Measurements from ENCODE around the gene SDK2.

SDK2 gene

GRCh38 chr17:73301369-73301768, 342.9 kb downstream of the SDK2 start:
- no peaks in the 10 kb centered on the region for H3K9me3 Mint-ChIP-seq
- H3K4me3 Mint-ChIP-seq, result no peak overlapping the region
- no peaks in the 10 kb centered on the region for H3K36me3 Mint-ChIP-seq (ENCODE audit: insufficient read depth)
- peaks cover 0 to 11% of the 10 kb centered on the region in 2 donors for H3K27me3 Mint-ChIP-seq
- ATAC-seq (replicated peaks) (no peak), DNase-seq (no peak)
- no peak overlapping the region for H3K27ac Mint-ChIP-seq
- H3K4me1 Mint-ChIP-seq (ENCODE audit: low read depth in 2 of 2), result peaks cover 0 to 4% of the 10 kb centered on the region in 2 donors

GRCh38 chr17:73300392-73300791, 343.9 kb downstream of the SDK2 start:
- ATAC-seq (replicated peaks) (no peak), DNase-seq (no peak)
- Mint-ChIP-seq H3K4me3 (no peak overlapping the region), H3K27ac (no peak overlapping the region), H3K4me1 (ENCODE audit: low read depth in 2 of 2) (peaks cover 0 to 4% of the 10 kb centered on the region in 2 donors), H3K27me3 (peaks cover 0 to 11% of the 10 kb centered on the region in 2 donors), H3K36me3 (ENCODE audit: insufficient read depth) (no peaks in the 10 kb centered on the region), H3K9me3 (no peaks in the 10 kb centered on the region)

DNA sequence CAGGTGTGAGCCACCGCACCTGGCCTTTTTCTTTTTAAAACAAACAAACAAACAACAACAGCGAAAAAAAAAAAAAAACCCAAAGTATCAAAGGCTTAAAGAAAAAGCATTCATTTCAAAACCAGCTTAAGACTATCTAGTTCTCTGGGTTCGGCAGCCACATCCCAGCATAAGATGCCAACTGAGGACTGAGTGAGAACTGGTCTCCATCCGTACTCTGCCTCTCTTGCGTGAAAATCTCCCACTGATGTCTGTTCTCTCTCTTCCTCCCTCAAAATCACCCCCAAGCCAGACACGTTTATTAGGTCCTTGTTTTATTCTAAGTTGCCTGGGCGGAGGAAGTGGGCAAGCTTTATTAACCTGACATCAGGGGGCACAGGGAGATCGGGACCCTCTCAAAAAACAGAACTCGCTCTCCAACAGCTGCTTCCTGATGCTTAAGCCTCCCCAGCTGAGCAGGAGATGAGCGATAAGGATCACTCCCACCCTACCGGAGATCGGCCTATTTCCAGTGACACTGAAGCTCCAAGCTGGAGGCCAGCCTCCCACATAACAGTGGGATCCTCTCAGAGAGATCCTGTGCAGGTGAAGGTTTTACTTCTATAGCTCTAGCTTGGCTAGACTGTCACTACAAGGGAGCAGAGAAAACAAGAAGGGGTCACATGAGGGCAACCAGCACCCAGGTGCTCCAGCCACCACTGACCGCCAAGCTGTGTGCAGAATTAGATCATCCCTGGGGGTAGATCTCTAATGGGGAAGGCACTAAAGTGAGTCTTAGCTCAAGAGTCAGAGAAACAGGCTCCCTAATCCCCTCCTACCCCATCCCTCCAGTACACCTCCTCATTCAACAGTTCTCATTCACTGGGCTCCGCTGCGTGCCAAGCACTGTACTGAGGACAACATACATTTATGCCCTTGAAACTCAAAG, 346.0 kb downstream of the SDK2 start:
- ATAC-seq (replicated peaks) (no peak), DNase-seq (no peak)
- H3K4me1 Mint-ChIP-seq (ENCODE audit: low read depth in 2 of 2), result no peaks in the 10 kb centered on the region
- no peak overlapping the region for H3K27ac Mint-ChIP-seq
- H3K4me3 Mint-ChIP-seq, result no peak overlapping the region
- no peaks in the 10 kb centered on the region for H3K36me3 Mint-ChIP-seq (ENCODE audit: insufficient read depth)
- no peaks in the 10 kb centered on the region for H3K9me3 Mint-ChIP-seq
- H3K27me3 Mint-ChIP-seq, result no peaks in the 10 kb centered on the region

DNA sequence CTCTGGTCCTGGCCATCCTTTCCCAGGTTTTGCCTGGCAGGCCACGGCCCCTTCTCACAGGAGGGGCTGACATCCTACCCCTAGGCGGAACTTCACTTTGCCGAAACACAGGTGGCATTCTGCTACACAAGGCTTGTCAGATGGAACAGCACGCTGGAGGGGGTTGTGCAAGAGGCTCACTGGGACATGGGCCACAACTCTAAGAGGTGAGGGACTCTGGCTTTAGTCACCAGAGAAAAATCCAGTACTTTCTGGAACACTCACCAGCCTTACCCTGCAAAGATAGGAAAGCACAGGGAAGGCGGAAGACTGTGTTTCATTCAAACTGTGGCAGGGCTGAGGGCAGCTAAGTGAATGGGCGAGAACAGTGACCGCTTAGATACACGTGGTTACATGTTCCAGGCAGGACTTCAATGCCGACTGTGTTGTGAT, 350.7 kb downstream of the SDK2 start:
- DNase-seq (no peak), ATAC-seq (replicated peaks) (no peak)
- H3K4me1 Mint-ChIP-seq (ENCODE audit: low read depth in 2 of 2), result peaks cover 14 to 17% of the 10 kb centered on the region in 2 donors
- no peaks in the 10 kb centered on the region for H3K36me3 Mint-ChIP-seq (ENCODE audit: insufficient read depth)
- H3K27ac Mint-ChIP-seq, result no peak overlapping the region
- peaks cover 0 to 14% of the 10 kb centered on the region in 2 donors for H3K27me3 Mint-ChIP-seq
- H3K9me3 Mint-ChIP-seq, result no peaks in the 10 kb centered on the region
- no peak overlapping the region for H3K4me3 Mint-ChIP-seq

- DNase-seq (no peak), ATAC-seq (replicated peaks) (no peak)
- no peak overlapping the region for H3K4me3 Mint-ChIP-seq
- H3K9me3 Mint-ChIP-seq, result no peaks in the 10 kb centered on the region
- H3K27me3 Mint-ChIP-seq, result peaks cover 0 to 17% of the 10 kb centered on the region in 2 donors
- H3K36me3 Mint-ChIP-seq (ENCODE audit: insufficient read depth), result no peaks in the 10 kb centered on the region
- no peak overlapping the region for H3K27ac Mint-ChIP-seq
- H3K4me1 Mint-ChIP-seq (ENCODE audit: low read depth in 2 of 2), result peaks cover 14 to 17% of the 10 kb centered on the region in 2 donors
Observed at GRCh38 chr17:73293031-73293430, 351.2 kb downstream of the SDK2 start.

- H3K4me3 Mint-ChIP-seq, result no peak overlapping the region
- peaks cover 14 to 17% of the 10 kb centered on the region in 2 donors for H3K4me1 Mint-ChIP-seq (ENCODE audit: low read depth in 2 of 2)
- peaks cover 0 to 20% of the 10 kb centered on the region in 2 donors for H3K27me3 Mint-ChIP-seq
Observed at GRCh38 chr17:73292031-73292531, 352.2 kb downstream of the SDK2 start.

DNA sequence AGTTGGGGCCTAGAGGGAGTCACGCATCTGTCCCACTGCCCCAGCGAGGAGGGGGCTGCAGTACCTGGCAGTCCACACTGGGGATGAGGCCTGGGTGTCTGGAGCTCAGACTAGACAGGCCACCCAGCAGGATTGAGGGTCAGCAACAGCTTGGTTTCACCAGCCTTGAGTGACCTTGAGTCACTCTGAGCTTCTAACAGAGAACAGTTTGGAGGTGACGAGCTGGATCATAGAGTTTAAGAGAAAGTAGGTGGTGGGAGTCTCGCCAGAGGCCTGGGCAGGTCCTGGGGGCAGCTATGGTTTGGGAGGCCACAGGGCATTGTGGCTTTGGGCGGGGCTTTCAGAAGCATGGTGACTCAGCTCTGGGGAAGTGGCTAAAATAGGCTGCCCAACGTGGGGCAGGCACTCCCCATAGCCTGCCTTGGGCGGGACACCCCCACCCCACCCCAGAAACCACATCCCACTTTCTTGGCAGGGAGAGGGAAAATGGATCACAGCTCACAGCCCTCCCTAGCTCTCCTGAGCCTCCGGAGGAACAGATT, 352.9 kb downstream of the SDK2 start:
- Mint-ChIP-seq H3K9me3 (no peaks in the 10 kb centered on the region), H3K4me1 (ENCODE audit: low read depth in 2 of 2) (peaks cover 14 to 17% of the 10 kb centered on the region in 2 donors), H3K27me3 (peaks cover 2 to 27% of the 10 kb centered on the region in 2 donors), H3K27ac (peak overlapping the region; percentile 32 to 79), H3K4me3 (peak overlapping the region in 1 of 2 donors; percentile 51), H3K36me3 (ENCODE audit: insufficient read depth) (no peaks in the 10 kb centered on the region)
- ATAC-seq (replicated peaks) (peak; percentile 26), DNase-seq (no peak)

More at GRCh38 chr17:73292031-73292531, 352.2 kb downstream of the SDK2 start:
- H3K9me3 Mint-ChIP-seq, result no peaks in the 10 kb centered on the region
- H3K27ac Mint-ChIP-seq, result peak overlapping the region in 1 of 2 donors; percentile 33
- no peak for DNase-seq
- ATAC-seq (replicated peaks), result no peak
- no peaks in the 10 kb centered on the region for H3K36me3 Mint-ChIP-seq (ENCODE audit: insufficient read depth)

GRCh38 chr17:73290399-73291259, 353.6 kb downstream of the SDK2 start:
- Mint-ChIP-seq H3K9me3 (no peaks in the 10 kb centered on the region), H3K36me3 (ENCODE audit: insufficient read depth) (no peaks in the 10 kb centered on the region), H3K4me3 (peak overlapping the region in 1 of 2 donors; percentile 51), H3K27me3 (peaks cover 4 to 28% of the 10 kb centered on the region in 2 donors), H3K27ac (peak overlapping the region; percentile 32 to 79), H3K4me1 (ENCODE audit: low read depth in 2 of 2) (peaks cover 14 to 17% of the 10 kb centered on the region in 2 donors)
- DNase-seq, result no peak
- ATAC-seq (replicated peaks), result no peak

DNA sequence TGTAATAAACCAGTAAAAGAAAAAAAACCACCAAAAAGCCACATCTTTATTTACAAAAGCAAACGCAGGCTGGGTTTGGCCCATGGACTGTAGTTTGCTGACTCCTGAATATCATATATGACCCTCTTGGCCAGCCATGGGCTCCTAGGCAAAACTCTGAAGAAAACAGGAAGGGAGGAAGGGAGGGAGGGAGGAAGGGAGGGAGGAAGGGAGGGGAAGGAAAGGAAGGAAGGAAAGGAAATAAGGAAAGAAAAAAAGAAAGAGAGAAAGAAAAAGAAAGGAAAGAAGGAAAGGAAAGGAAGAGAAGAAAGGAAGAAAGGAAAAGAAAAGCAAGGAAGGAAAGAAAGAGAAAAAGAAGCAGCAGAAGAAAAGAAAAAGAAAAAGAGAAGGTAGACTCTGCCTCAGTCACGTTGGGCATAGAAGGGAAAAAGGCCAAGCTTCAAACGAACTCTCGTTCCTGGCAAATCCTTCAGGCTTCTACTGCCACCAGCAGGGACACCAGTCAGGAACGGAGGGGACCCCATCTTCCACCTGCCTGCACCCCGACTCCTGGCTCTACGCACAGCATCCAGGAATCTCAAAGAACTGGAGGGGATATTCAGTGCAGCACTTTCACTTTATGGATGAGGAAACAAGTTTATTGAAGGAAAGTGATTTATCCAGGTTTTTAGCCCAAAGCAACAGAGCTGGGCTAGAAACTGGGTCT, 354.5 kb downstream of the SDK2 start:
- H3K9me3 Mint-ChIP-seq, result no peaks in the 10 kb centered on the region
- DNase-seq (no peak), ATAC-seq (replicated peaks) (no peak)
- H3K4me3 Mint-ChIP-seq, result no peak overlapping the region
- peaks cover 4 to 28% of the 10 kb centered on the region in 2 donors for H3K27me3 Mint-ChIP-seq
- H3K27ac Mint-ChIP-seq, result no peak overlapping the region
- H3K4me1 Mint-ChIP-seq (ENCODE audit: low read depth in 2 of 2), result peaks cover 14 to 17% of the 10 kb centered on the region in 2 donors
- no peaks in the 10 kb centered on the region for H3K36me3 Mint-ChIP-seq (ENCODE audit: insufficient read depth)

GRCh38 chr17:73288534-73289302, 355.5 kb downstream of the SDK2 start:
- H3K27me3 Mint-ChIP-seq, result peaks cover 4 to 28% of the 10 kb centered on the region in 2 donors
- ATAC-seq (replicated peaks), result no peak
- no peak for DNase-seq
- H3K27ac Mint-ChIP-seq, result peak overlapping the region in 1 of 2 donors; percentile 47
- no peak overlapping the region for H3K4me3 Mint-ChIP-seq
- peaks cover 14 to 17% of the 10 kb centered on the region in 2 donors for H3K4me1 Mint-ChIP-seq (ENCODE audit: low read depth in 2 of 2)
- H3K36me3 Mint-ChIP-seq (ENCODE audit: insufficient read depth), result no peaks in the 10 kb centered on the region
- H3K9me3 Mint-ChIP-seq, result no peaks in the 10 kb centered on the region

- no peaks in the 10 kb centered on the region for H3K9me3 Mint-ChIP-seq
- DNase-seq (no peak), ATAC-seq (replicated peaks) (no peak)
- H3K27me3 Mint-ChIP-seq, result peaks cover 4 to 28% of the 10 kb centered on the region in 2 donors
- H3K27ac Mint-ChIP-seq, result no peak overlapping the region
- no peak overlapping the region for H3K4me3 Mint-ChIP-seq
- peaks cover 14 to 17% of the 10 kb centered on the region in 2 donors for H3K4me1 Mint-ChIP-seq (ENCODE audit: low read depth in 2 of 2)
- H3K36me3 Mint-ChIP-seq (ENCODE audit: insufficient read depth), result no peaks in the 10 kb centered on the region
Observed at GRCh38 chr17:73286863-73287296, 357.4 kb downstream of the SDK2 start.
